ENCODE results near the gene TNS3.
A peak's percentile ranks its signal among the peaks of the same experiment; 100 is the strongest.

TNS3 gene

GRCh38 chr7:47574482-47575329 is 7.2 kb downstream of the TNS3 start:
- no peaks in the 10 kb centered on the region for H3K36me3 Mint-ChIP-seq (ENCODE audit: insufficient read depth)
- H3K9me3 Mint-ChIP-seq, result peaks cover 5% of the 10 kb centered on the region
- no peak overlapping the region for H3K27ac Mint-ChIP-seq (ENCODE audit: low read depth)
- DNase-seq (ENCODE audit: low spot score in 2 of 2) (no peak), ATAC-seq (replicated peaks; ENCODE audit: extremely low read depth, poor library complexity, severe bottlenecking) (no peak)
- H3K4me1 Mint-ChIP-seq, result no peaks in the 10 kb centered on the region
- H3K4me3 Mint-ChIP-seq, result no peak overlapping the region
- H3K27me3 Mint-ChIP-seq, result no peaks in the 10 kb centered on the region

GRCh38 chr7:47573758-47574481 is 8.0 kb downstream of the TNS3 start:
- peaks cover 5% of the 10 kb centered on the region for H3K9me3 Mint-ChIP-seq
- H3K27ac Mint-ChIP-seq (ENCODE audit: low read depth), result no peak overlapping the region
- no peaks in the 10 kb centered on the region for H3K27me3 Mint-ChIP-seq
- no peaks in the 10 kb centered on the region for H3K4me1 Mint-ChIP-seq
- ATAC-seq (replicated peaks; ENCODE audit: extremely low read depth, poor library complexity, severe bottlenecking) (no peak), DNase-seq (ENCODE audit: low spot score in 2 of 2) (no peak)
- H3K4me3 Mint-ChIP-seq, result peak overlapping the region; percentile 47
- H3K36me3 Mint-ChIP-seq (ENCODE audit: insufficient read depth), result no peaks in the 10 kb centered on the region

- H3K27me3 Mint-ChIP-seq, result no peaks in the 10 kb centered on the region
- no peaks in the 10 kb centered on the region for H3K4me1 Mint-ChIP-seq
- peaks cover 5% of the 10 kb centered on the region for H3K9me3 Mint-ChIP-seq
- H3K36me3 Mint-ChIP-seq (ENCODE audit: insufficient read depth), result no peaks in the 10 kb centered on the region
- no peak for DNase-seq (ENCODE audit: low spot score in 2 of 2)
- no peak for ATAC-seq (replicated peaks; ENCODE audit: extremely low read depth, poor library complexity, severe bottlenecking)
- peak overlapping the region; percentile 47 for H3K4me3 Mint-ChIP-seq
- H3K27ac Mint-ChIP-seq (ENCODE audit: low read depth), result no peak overlapping the region
Observed at GRCh38 chr7:47572939-47573757, 8.8 kb downstream of the TNS3 start.

- no peak for ATAC-seq (replicated peaks; ENCODE audit: extremely low read depth, poor library complexity, severe bottlenecking)
- Mint-ChIP-seq H3K4me1 (no peaks in the 10 kb centered on the region), H3K27me3 (no peaks in the 10 kb centered on the region), H3K36me3 (ENCODE audit: insufficient read depth) (no peaks in the 10 kb centered on the region), H3K4me3 (no peak overlapping the region), H3K9me3 (peaks cover 2% of the 10 kb centered on the region), H3K27ac (ENCODE audit: low read depth) (no peak overlapping the region)
- DNase-seq (ENCODE audit: low spot score in 2 of 2), result no peak
Observed at GRCh38 chr7:47572094-47572445, 9.8 kb downstream of the TNS3 start.

GRCh38 chr7:47571331-47572093 is 10.4 kb downstream of the TNS3 start:
- Mint-ChIP-seq H3K4me1 (no peaks in the 10 kb centered on the region), H3K4me3 (no peak overlapping the region), H3K27me3 (no peaks in the 10 kb centered on the region), H3K9me3 (no peaks in the 10 kb centered on the region), H3K27ac (ENCODE audit: low read depth) (no peak overlapping the region), H3K36me3 (ENCODE audit: insufficient read depth) (no peaks in the 10 kb centered on the region)
- ATAC-seq (replicated peaks; ENCODE audit: extremely low read depth, poor library complexity, severe bottlenecking) (no peak), DNase-seq (ENCODE audit: low spot score in 2 of 2) (no peak)

- Mint-ChIP-seq H3K9me3 (no peaks in the 10 kb centered on the region), H3K4me3 (no peak overlapping the region), H3K4me1 (no peaks in the 10 kb centered on the region), H3K36me3 (ENCODE audit: insufficient read depth) (no peaks in the 10 kb centered on the region), H3K27me3 (no peaks in the 10 kb centered on the region), H3K27ac (ENCODE audit: low read depth) (no peak overlapping the region)
- DNase-seq (ENCODE audit: low spot score in 2 of 2), result no peak
- ATAC-seq (replicated peaks; ENCODE audit: extremely low read depth, poor library complexity, severe bottlenecking), result no peak
Observed at GRCh38 chr7:47570649-47571050, 11.3 kb downstream of the TNS3 start.

- H3K4me3 Mint-ChIP-seq, result no peak overlapping the region
- H3K4me1 Mint-ChIP-seq, result no peaks in the 10 kb centered on the region
- no peak for ATAC-seq (replicated peaks; ENCODE audit: extremely low read depth, poor library complexity, severe bottlenecking)
Observed at GRCh38 chr7:47568547-47568946, 13.4 kb downstream of the TNS3 start.

GRCh38 chr7:47568056-47568455 is 13.9 kb downstream of the TNS3 start:
- no peak for DNase-seq (ENCODE audit: low spot score in 2 of 2)
- no peak for ATAC-seq (replicated peaks; ENCODE audit: extremely low read depth, poor library complexity, severe bottlenecking)
- H3K27me3 Mint-ChIP-seq, result no peaks in the 10 kb centered on the region
- H3K4me3 Mint-ChIP-seq, result no peak overlapping the region
- no peak overlapping the region for H3K27ac Mint-ChIP-seq (ENCODE audit: low read depth)
- no peaks in the 10 kb centered on the region for H3K36me3 Mint-ChIP-seq (ENCODE audit: insufficient read depth)
- no peaks in the 10 kb centered on the region for H3K4me1 Mint-ChIP-seq
- H3K9me3 Mint-ChIP-seq, result no peaks in the 10 kb centered on the region

More at GRCh38 chr7:47568547-47568946, 13.4 kb downstream of the TNS3 start:
- H3K36me3 Mint-ChIP-seq (ENCODE audit: insufficient read depth), result no peaks in the 10 kb centered on the region
- H3K27ac Mint-ChIP-seq (ENCODE audit: low read depth), result no peak overlapping the region
- H3K9me3 Mint-ChIP-seq, result no peaks in the 10 kb centered on the region
- no peaks in the 10 kb centered on the region for H3K27me3 Mint-ChIP-seq
- DNase-seq (ENCODE audit: low spot score in 2 of 2), result no peak

GRCh38 chr7:47565640-47566250 is 16.2 kb downstream of the TNS3 start:
- DNase-seq (ENCODE audit: low spot score in 2 of 2), result no peak
- no peak overlapping the region for H3K4me3 Mint-ChIP-seq
- no peaks in the 10 kb centered on the region for H3K4me1 Mint-ChIP-seq
- H3K36me3 Mint-ChIP-seq (ENCODE audit: insufficient read depth), result no peaks in the 10 kb centered on the region
- no peaks in the 10 kb centered on the region for H3K9me3 Mint-ChIP-seq
- H3K27me3 Mint-ChIP-seq, result no peaks in the 10 kb centered on the region
- no peak for ATAC-seq (replicated peaks; ENCODE audit: extremely low read depth, poor library complexity, severe bottlenecking)
- H3K27ac Mint-ChIP-seq (ENCODE audit: low read depth), result no peak overlapping the region

GRCh38 chr7:47563521-47563920 is 18.4 kb downstream of the TNS3 start:
- no peak for ATAC-seq (replicated peaks; ENCODE audit: extremely low read depth, poor library complexity, severe bottlenecking)
- no peak overlapping the region for H3K4me3 Mint-ChIP-seq

GRCh38 chr7:47561715-47562446 is 20.0 kb downstream of the TNS3 start:
- no peaks in the 10 kb centered on the region for H3K36me3 Mint-ChIP-seq (ENCODE audit: insufficient read depth)
- peaks cover 11% of the 10 kb centered on the region for H3K9me3 Mint-ChIP-seq
- H3K4me3 Mint-ChIP-seq, result no peak overlapping the region
- no peak for ATAC-seq (replicated peaks; ENCODE audit: extremely low read depth, poor library complexity, severe bottlenecking)
- H3K27me3 Mint-ChIP-seq, result no peaks in the 10 kb centered on the region
- H3K4me1 Mint-ChIP-seq, result no peaks in the 10 kb centered on the region
- no peak overlapping the region for H3K27ac Mint-ChIP-seq (ENCODE audit: low read depth)
- DNase-seq (ENCODE audit: low spot score in 2 of 2), result no peak

More at GRCh38 chr7:47563521-47563920, 18.4 kb downstream of the TNS3 start:
- H3K27ac Mint-ChIP-seq (ENCODE audit: low read depth), result no peak overlapping the region
- no peaks in the 10 kb centered on the region for H3K4me1 Mint-ChIP-seq
- H3K9me3 Mint-ChIP-seq, result peaks cover 11% of the 10 kb centered on the region
- no peaks in the 10 kb centered on the region for H3K27me3 Mint-ChIP-seq
- no peak for DNase-seq (ENCODE audit: low spot score in 2 of 2)
- H3K36me3 Mint-ChIP-seq (ENCODE audit: insufficient read depth), result no peaks in the 10 kb centered on the region

Data from central memory CD8-positive, alpha-beta T cell (primary cell).